PC-9 (cell line): ENCODE measurements around the gene BCCIP.

Experiments used
- EZH2 ChIP-seq: fragments of 200-600 bp; sonication (generic); IDR thresholded peaks from 2 replicates; pipeline ENCODE4 v1.8.0; 2017; ENCODE audit warnings: antibody characterized with exemption, low read depth
- TF ChIP-seq, protein P1 (sequence below): fragments of 200-600 bp; sonication (generic); conservative IDR thresholded peaks from 2 replicates; pipeline ENCODE4 v1.6.1; 2017; ENCODE audit warnings: mixed run types, antibody characterized with exemption, mild to moderate bottlenecking, moderate library complexity

DNA sequence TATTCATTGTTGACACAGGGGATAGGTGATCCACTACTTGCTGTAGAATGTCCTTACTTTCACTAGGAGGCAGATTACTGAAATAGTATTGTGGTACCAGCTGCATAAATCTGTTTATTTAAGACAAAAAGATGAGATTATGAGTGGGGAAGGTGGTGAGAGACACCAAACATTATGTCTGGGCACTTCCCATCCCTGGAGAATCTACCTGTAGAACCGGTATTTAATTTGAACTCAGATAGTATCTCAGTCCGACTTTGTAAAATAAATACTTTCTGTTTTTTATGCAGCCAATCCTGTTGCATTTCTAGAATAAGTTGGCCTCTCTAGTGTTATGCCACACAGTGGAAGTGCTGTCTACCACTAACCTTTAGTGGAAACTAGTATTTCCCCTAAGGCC is 13.4 kb downstream of the BCCIP start:
- TF ChIP-seq, protein P1, sequence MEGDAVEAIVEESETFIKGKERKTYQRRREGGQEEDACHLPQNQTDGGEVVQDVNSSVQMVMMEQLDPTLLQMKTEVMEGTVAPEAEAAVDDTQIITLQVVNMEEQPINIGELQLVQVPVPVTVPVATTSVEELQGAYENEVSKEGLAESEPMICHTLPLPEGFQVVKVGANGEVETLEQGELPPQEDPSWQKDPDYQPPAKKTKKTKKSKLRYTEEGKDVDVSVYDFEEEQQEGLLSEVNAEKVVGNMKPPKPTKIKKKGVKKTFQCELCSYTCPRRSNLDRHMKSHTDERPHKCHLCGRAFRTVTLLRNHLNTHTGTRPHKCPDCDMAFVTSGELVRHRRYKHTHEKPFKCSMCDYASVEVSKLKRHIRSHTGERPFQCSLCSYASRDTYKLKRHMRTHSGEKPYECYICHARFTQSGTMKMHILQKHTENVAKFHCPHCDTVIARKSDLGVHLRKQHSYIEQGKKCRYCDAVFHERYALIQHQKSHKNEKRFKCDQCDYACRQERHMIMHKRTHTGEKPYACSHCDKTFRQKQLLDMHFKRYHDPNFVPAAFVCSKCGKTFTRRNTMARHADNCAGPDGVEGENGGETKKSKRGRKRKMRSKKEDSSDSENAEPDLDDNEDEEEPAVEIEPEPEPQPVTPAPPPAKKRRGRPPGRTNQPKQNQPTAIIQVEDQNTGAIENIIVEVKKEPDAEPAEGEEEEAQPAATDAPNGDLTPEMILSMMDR, result no peak
- no peak for TF ChIP-seq EZH2
